Measurements from ENCODE around the gene C6orf52. TPM values are rescaled to one million over a fixed set of nuclear protein-coding genes. Genes with fewer than 3 reads are reported as not detected.

Gene C6orf52
- total and polyA plus RNA-seq, 9 of the 15 experiments (the other 6 are each of a cell fraction or from before 2014, with no cell fraction given), result 6.7 to 37.0 (median 11.1) TPM

DNA sequence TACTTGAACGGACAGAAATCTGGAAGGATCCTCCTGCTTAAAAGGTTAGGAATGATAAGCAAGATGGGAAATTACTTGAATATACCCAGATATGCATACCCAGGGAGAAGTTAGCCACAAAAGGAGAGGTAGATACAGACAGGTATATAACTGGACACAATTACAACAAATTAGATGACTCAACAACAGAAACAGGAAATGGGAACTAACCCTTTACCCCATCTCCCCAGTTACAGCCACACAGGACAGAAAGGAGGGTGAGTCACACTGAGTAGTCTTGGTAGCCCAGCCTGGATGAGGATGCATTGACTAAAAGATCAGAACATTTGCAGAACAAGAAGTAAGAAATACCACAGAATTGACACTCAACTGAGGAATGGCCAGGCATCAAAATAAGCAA, 61.2 kb downstream of the C6orf52 start (continued):
- TF ChIP-seq, protein P1, sequence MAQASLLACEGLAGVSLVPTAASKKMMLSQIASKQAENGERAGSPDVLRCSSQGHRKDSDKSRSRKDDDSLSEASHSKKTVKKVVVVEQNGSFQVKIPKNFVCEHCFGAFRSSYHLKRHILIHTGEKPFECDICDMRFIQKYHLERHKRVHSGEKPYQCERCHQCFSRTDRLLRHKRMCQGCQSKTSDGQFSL (CRISPR knock-in tag; IDR thresholded peaks at IDR 0.05), result no peak
- TF ChIP-seq, protein P1 (tag; IDR thresholded peaks at IDR 0.05), result no peak
- TF ChIP-seq, protein P2, sequence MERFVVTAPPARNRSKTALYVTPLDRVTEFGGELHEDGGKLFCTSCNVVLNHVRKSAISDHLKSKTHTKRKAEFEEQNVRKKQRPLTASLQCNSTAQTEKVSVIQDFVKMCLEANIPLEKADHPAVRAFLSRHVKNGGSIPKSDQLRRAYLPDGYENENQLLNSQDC (CRISPR knock-in tag; IDR thresholded peaks at IDR 0.05), result no peak
- peak; percentile 75; the same call in 1 of the 2 replicates for TF ChIP-seq SMARCE1 (IDR thresholded peaks at IDR 0.05)
- TF ChIP-seq HDGF (IDR thresholded peaks at IDR 0.05), result no peak
- no peak for TF ChIP-seq HNRNPK (IDR thresholded peaks at IDR 0.05; ENCODE audit: low read depth, low read length, poor library complexity, severe bottlenecking)
- TF ChIP-seq ZBTB1 (CRISPR knock-in tag; IDR thresholded peaks at IDR 0.05; ENCODE audit: borderline replicate concordance, low read depth), result no peak
- TF ChIP-seq COPS2 (conservative IDR thresholded peaks at IDR 0.05), result no peak
- no peak for TF ChIP-seq TCF15 (CRISPR knock-in tag; IDR thresholded peaks at IDR 0.05)
- no peak for TF ChIP-seq GATA2 (CRISPR knock-in tag; IDR thresholded peaks at IDR 0.05)
- no peak for TF ChIP-seq PRMT5 (CRISPR knock-in tag; IDR thresholded peaks at IDR 0.05)
- TF ChIP-seq NFYB (IDR thresholded peaks at IDR 0.05; ENCODE audit: extremely low read depth, insufficient read length), result no peak
- TF ChIP-seq, protein P3, sequence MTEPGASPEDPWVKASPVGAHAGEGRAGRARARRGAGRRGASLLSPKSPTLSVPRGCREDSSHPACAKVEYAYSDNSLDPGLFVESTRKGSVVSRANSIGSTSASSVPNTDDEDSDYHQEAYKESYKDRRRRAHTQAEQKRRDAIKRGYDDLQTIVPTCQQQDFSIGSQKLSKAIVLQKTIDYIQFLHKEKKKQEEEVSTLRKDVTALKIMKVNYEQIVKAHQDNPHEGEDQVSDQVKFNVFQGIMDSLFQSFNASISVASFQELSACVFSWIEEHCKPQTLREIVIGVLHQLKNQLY (CRISPR knock-in tag; conservative IDR thresholded peaks at IDR 0.05), result no peak
- TF ChIP-seq, protein P4, sequence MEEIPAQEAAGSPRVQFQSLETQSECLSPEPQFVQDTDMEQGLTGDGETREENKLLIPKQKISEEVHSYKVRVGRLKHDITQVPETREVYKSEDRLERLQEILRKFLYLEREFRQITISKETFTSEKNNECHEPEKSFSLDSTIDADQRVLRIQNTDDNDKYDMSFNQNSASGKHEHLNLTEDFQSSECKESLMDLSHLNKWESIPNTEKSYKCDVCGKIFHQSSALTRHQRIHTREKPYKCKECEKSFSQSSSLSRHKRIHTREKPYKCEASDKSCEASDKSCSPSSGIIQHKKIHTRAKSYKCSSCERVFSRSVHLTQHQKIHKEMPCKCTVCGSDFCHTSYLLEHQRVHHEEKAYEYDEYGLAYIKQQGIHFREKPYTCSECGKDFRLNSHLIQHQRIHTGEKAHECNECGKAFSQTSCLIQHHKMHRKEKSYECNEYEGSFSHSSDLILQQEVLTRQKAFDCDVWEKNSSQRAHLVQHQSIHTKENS (CRISPR knock-in tag; IDR thresholded peaks at IDR 0.05), result no peak
- TF ChIP-seq ZNF589 (CRISPR knock-in tag; IDR thresholded peaks at IDR 0.05; ENCODE audit: low read depth), result no peak
- TF ChIP-seq ERF (CRISPR knock-in tag; IDR thresholded peaks at IDR 0.05), result no peak
- TF ChIP-seq DMBX1 (CRISPR knock-in tag; IDR thresholded peaks at IDR 0.05; ENCODE audit: borderline replicate concordance), result no peak
- TF ChIP-seq NR2C2 (CRISPR knock-in tag; IDR thresholded peaks at IDR 0.05), result no peak
- peak; percentile 54; the same call in 1 of the 2 replicates for TF ChIP-seq NR2C2 (tag; IDR thresholded peaks at IDR 0.05)
- no peak for TF ChIP-seq KAT7 (CRISPR knock-in tag; IDR thresholded peaks at IDR 0.05; ENCODE audit: borderline replicate concordance)
- peak; percentile 22; the same call in 1 of the 2 replicates for TF ChIP-seq ZNF316 (IDR thresholded peaks at IDR 0.05)
- TF ChIP-seq YY1 (IDR thresholded peaks at IDR 0.05; ENCODE audit: borderline replicate concordance in 1 of 3, control insufficient read depth in 1 of 3, extremely low read depth in 1 of 3, insufficient read depth in 3 of 3, insufficient read length in 1 of 3, insufficient replicate concordance in 2 of 3, low read depth in 1 of 3, low read length in 2 of 3), result no peak
- TF ChIP-seq HMG20A (CRISPR knock-in tag; conservative IDR thresholded peaks at IDR 0.05), result no peak
- peak; percentile 40 for TF ChIP-seq VEZF1 (CRISPR knock-in tag; IDR thresholded peaks at IDR 0.05)
